Measurements from ENCODE around the gene NEDD8.

Gene NEDD8

GRCh38 chr14:24232121-24232644 lies at the start of gene NEDD8:
NEDD8 (minus strand) TSS chr14:24232367; CDS start chr14:24232267, 100 bp downstream.
- peak; percentile 87 for DNase-seq (ENCODE audit: low spot score)

- no peak for DNase-seq (ENCODE audit: low spot score)
Observed at GRCh38 chr14:24281636-24282035, 49.5 kb upstream of the NEDD8 start.

- no peak for DNase-seq (ENCODE audit: low spot score)
Observed at GRCh38 chr14:24280797-24281460, 48.8 kb upstream of the NEDD8 start.

- DNase-seq (ENCODE audit: low spot score): peak; percentile 61
Observed at GRCh38 chr14:24279301-24280186, 47.4 kb upstream of the NEDD8 start.

GRCh38 chr14:24278424-24278823 lies 46.3 kb upstream of the NEDD8 start:
- no peak for DNase-seq (ENCODE audit: low spot score)

GRCh38 chr14:24277606-24278321 lies 45.6 kb upstream of the NEDD8 start:
- DNase-seq (ENCODE audit: low spot score): no peak

GRCh38 chr14:24277071-24277470 lies 44.9 kb upstream of the NEDD8 start:
- DNase-seq (ENCODE audit: low spot score): no peak

GRCh38 chr14:24274101-24274543 lies 42.0 kb upstream of the NEDD8 start:
- peak; percentile 62 for DNase-seq (ENCODE audit: low spot score)

GRCh38 chr14:24273422-24273998 lies 41.3 kb upstream of the NEDD8 start:
- DNase-seq (ENCODE audit: low spot score): no peak

GRCh38 chr14:24272467-24272866 lies 40.3 kb upstream of the NEDD8 start:
- no peak for DNase-seq (ENCODE audit: low spot score)

GRCh38 chr14:24271834-24272263 lies 39.7 kb upstream of the NEDD8 start:
- no peak for DNase-seq (ENCODE audit: low spot score)

GRCh38 chr14:24271134-24271833 lies 39.1 kb upstream of the NEDD8 start, which contains the start of gene RABGGTA:
RABGGTA (minus strand) TSS chr14:24271597; CDS start chr14:24271115, 482 bp downstream.
- peak; percentile 93 for DNase-seq (ENCODE audit: low spot score)

GRCh38 chr14:24270537-24271133 lies 38.5 kb upstream of the NEDD8 start:
- DNase-seq (ENCODE audit: low spot score): no peak

- no peak for DNase-seq (ENCODE audit: low spot score)
Observed at GRCh38 chr14:24269910-24270536, 37.9 kb upstream of the NEDD8 start.

- no peak for DNase-seq (ENCODE audit: low spot score)
Observed at GRCh38 chr14:24269368-24269767, 37.2 kb upstream of the NEDD8 start.

GRCh38 chr14:24268225-24268624 lies 36.1 kb upstream of the NEDD8 start:
- no peak for DNase-seq (ENCODE audit: low spot score)

GRCh38 chr14:24267516-24267915 lies 35.3 kb upstream of the NEDD8 start:
- no peak for DNase-seq (ENCODE audit: low spot score)

GRCh38 chr14:24266344-24267244 lies 34.4 kb upstream of the NEDD8 start:
- DNase-seq (ENCODE audit: low spot score): no peak

- DNase-seq (ENCODE audit: low spot score): no peak
Observed at GRCh38 chr14:24264298-24264697, 32.1 kb upstream of the NEDD8 start.

Measured in CD4-positive, alpha-beta T cell treated with Interleukin-15 for 4 hours (primary cell).